ENCODE data around the gene COL6A1.

The COL6A1 gene

GRCh38 chr21:46006547-46007491 is 25.2 kb downstream of the COL6A1 start:
- no peak for DNase-seq (ENCODE audit: low spot score)

GRCh38 chr21:46007492-46007868 is 25.9 kb downstream of the COL6A1 start:
- no peak for DNase-seq (ENCODE audit: low spot score)

- DNase-seq (ENCODE audit: low spot score), result no peak
These were observed 27.5 kb downstream of the COL6A1 start for GRCh38 chr21:46008893-46009621.

GRCh38 chr21:46009951-46010705 is 28.6 kb downstream of the COL6A1 start:
- no peak for DNase-seq (ENCODE audit: low spot score)

GRCh38 chr21:46011267-46011967 is 29.8 kb downstream of the COL6A1 start:
- no peak for DNase-seq (ENCODE audit: low spot score)

GRCh38 chr21:46012154-46012553 is 30.6 kb downstream of the COL6A1 start:
- DNase-seq (ENCODE audit: low spot score), result no peak

- no peak for DNase-seq (ENCODE audit: low spot score)
These were observed 33.3 kb downstream of the COL6A1 start for GRCh38 chr21:46014828-46015227.

GRCh38 chr21:46017148-46017547 is 35.6 kb downstream of the COL6A1 start:
- no peak for DNase-seq (ENCODE audit: low spot score)

- no peak for DNase-seq (ENCODE audit: low spot score)
These were observed 36.1 kb downstream of the COL6A1 start for GRCh38 chr21:46017695-46018094.

GRCh38 chr21:46018615-46019014 is 37.0 kb downstream of the COL6A1 start:
- DNase-seq (ENCODE audit: low spot score), result no peak

GRCh38 chr21:46020581-46020980 is 39.0 kb downstream of the COL6A1 start:
- DNase-seq (ENCODE audit: low spot score), result no peak

GRCh38 chr21:46021398-46021797 is 39.8 kb downstream of the COL6A1 start:
- DNase-seq (ENCODE audit: low spot score), result no peak

- no peak for DNase-seq (ENCODE audit: low spot score)
These were observed 40.5 kb downstream of the COL6A1 start for GRCh38 chr21:46021978-46022544.

GRCh38 chr21:46022551-46023525 is 41.3 kb downstream of the COL6A1 start:
- DNase-seq (ENCODE audit: low spot score), result peak; percentile 92

- DNase-seq (ENCODE audit: low spot score), result no peak
These were observed 42.0 kb downstream of the COL6A1 start for GRCh38 chr21:46023555-46023954.

- DNase-seq (ENCODE audit: low spot score), result no peak
These were observed 42.6 kb downstream of the COL6A1 start for GRCh38 chr21:46024141-46024540.

- DNase-seq (ENCODE audit: low spot score), result no peak
These were observed 43.7 kb downstream of the COL6A1 start for GRCh38 chr21:46025113-46025770.

GRCh38 chr21:46027851-46028493 is 46.4 kb downstream of the COL6A1 start:
- DNase-seq (ENCODE audit: low spot score), result no peak

- DNase-seq (ENCODE audit: low spot score), result no peak
These were observed 47.1 kb downstream of the COL6A1 start for GRCh38 chr21:46028573-46029091.

Data from HuH-7 (cell line).